Endothelial cell of umbilical vein (primary cell): ENCODE results near the gene KIF20A. TPM values are rescaled to one million over a fixed set of nuclear protein-coding genes. Genes with fewer than 3 reads are reported as not detected.

Experiments
- BruUV-seq: library from RNA; stranded (reverse); fragments of 400-500 nt; replicated peaks from 2 replicates; lab custom pipeline; 2021; lab: Mats Ljungman, UMichigan
- CTCF ChIA-PET: fragments of 300-600, 350-600 bp; sonication (Branson Sonifier 250); formaldehyde crosslinking; loops from one replicate; lab custom pipeline; 2021; ENCODE audit warnings: antibody characterized with exemption, inconsistent platforms; lab: Charles Lee
- POLR2A ChIA-PET: fragments of 300-600, 350-600 bp; sonication (Branson Sonifier 250); formaldehyde crosslinking; loops from one replicate; lab custom pipeline; 2021; ENCODE audit warnings: antibody characterized with exemption, inconsistent platforms; lab: Charles Lee
- DNase-seq: peaks from one replicate; pipeline ENCODE4 v3.0.0-alpha.2; 2011; ENCODE audit warnings: low read depth, low spot score
- FAIRE-seq: peaks from 2 replicates; lab custom pipeline; 2011; peaks lifted over from hg19 to GRCh38; lab: Jason Lieb, UNC
- H2AFZ ChIP-seq: 2 replicates; pipeline ENCODE4 v1.6.0; 2012; ENCODE audit warnings: low read depth, low read length, control low read depth, inconsistent platforms
- H3K27ac ChIP-seq: 2 replicates; pipeline ENCODE4 v1.5.1; 2011; ENCODE audit warnings: low read depth, mild to moderate bottlenecking, control low read depth, low read length, moderate library complexity; ENCODE audit not compliant: insufficient read depth
- H3K27me3 ChIP-seq, 2 experiments: 2 replicates each; pipeline versions ENCODE4 v1.6.0 to v1.6.1; 2011; ENCODE audit warnings: low read length in 2 of 2, mixed read lengths in 1 of 2; ENCODE audit not compliant: control insufficient read depth in 2 of 2, insufficient read depth in 2 of 2
- H3K36me3 ChIP-seq, 2 experiments: 2 replicates in 1 of 2; 3 replicates in 1 of 2; pipeline ENCODE4 v1.5.1; 2011; ENCODE audit warnings: low read length in 2 of 2, mild to moderate bottlenecking in 1 of 2, moderate library complexity in 1 of 2; ENCODE audit not compliant: control insufficient read depth in 2 of 2, insufficient read depth in 2 of 2; ENCODE audit errors: extremely low read depth in 1 of 2
- H3K4me1 ChIP-seq: 3 replicates; pipeline ENCODE4 v1.5.1; 2011; ENCODE audit warnings: mild to moderate bottlenecking, low read length; ENCODE audit not compliant: control insufficient read depth, insufficient read depth; ENCODE audit errors: extremely low read depth
- H3K4me2 ChIP-seq: 2 replicates; pipeline ENCODE4 v1.6.1; 2011; ENCODE audit warnings: low read length, control low read depth, mixed read lengths; ENCODE audit not compliant: insufficient read depth
- H3K4me3 ChIP-seq, 3 experiments: fragments of 200-600 bp in 1 of 3; sonication (generic), shearing (Covaris generic) in 1 of 3; replicated peaks in 1 of 3; 2 replicates each; pipeline ENCODE4 v1.5.1; 2011 to 2016; ENCODE audit warnings: control low read depth in 3 of 3, low read length in 3 of 3, mild to moderate bottlenecking in 2 of 3, inconsistent platforms in 1 of 3, low read depth in 1 of 3, moderate library complexity in 1 of 3; ENCODE audit not compliant: insufficient read depth in 1 of 3
- H3K79me2 ChIP-seq: 2 replicates; pipeline ENCODE4 v1.6.0; 2012; ENCODE audit warnings: low read length, inconsistent platforms; ENCODE audit not compliant: control insufficient read depth, insufficient read depth
- H3K9ac ChIP-seq: replicated peaks from 2 replicates; pipeline ENCODE3; 2011; ENCODE audit warnings: low read length, control low read depth; ENCODE audit not compliant: insufficient read depth; ENCODE audit errors: extremely low read depth
- H3K9me1 ChIP-seq: replicated peaks from 3 replicates; pipeline ENCODE4 v1.6.0; 2011; ENCODE audit warnings: mild to moderate bottlenecking, low read length; ENCODE audit not compliant: control insufficient read depth, insufficient read depth; ENCODE audit errors: extremely low read depth
- H3K9me3 ChIP-seq: replicated peaks from 2 replicates; pipeline ENCODE4 v1.5.1; 2012; ENCODE audit warnings: low read length, inconsistent platforms; ENCODE audit not compliant: control insufficient read depth, insufficient read depth
- H4K20me1 ChIP-seq: replicated peaks from 2 replicates; pipeline ENCODE3; 2011; ENCODE audit warnings: mild to moderate bottlenecking, low read length; ENCODE audit not compliant: control insufficient read depth, insufficient read depth; ENCODE audit errors: extremely low read depth
- CTCF ChIP-seq, 2 donors: IDR thresholded peaks; 1 replicate in 1 of 2; 2 replicates in 1 of 2; pipeline ENCODE4 v1.5.1; 2011; ENCODE audit warnings: low read length in 2 of 2, mild to moderate bottlenecking in 2 of 2, moderate library complexity in 2 of 2, control low read depth in 1 of 2, inconsistent platforms in 1 of 2, low read depth in 1 of 2; ENCODE audit not compliant: insufficient read depth in 1 of 2; ENCODE audit errors: extremely low read depth in 1 of 2
- EZH2 ChIP-seq: IDR thresholded peaks from 2 replicates; pipeline ENCODE4 v1.6.1; 2012; ENCODE audit warnings: borderline replicate concordance, low read depth, mild to moderate bottlenecking, moderate library complexity, low read length, inconsistent platforms; ENCODE audit not compliant: severe bottlenecking
- FOS ChIP-seq: IDR thresholded peaks from 2 replicates; pipeline ENCODE4 v1.6.1; 2011; ENCODE audit warnings: mild to moderate bottlenecking, low read length, moderate library complexity, borderline replicate concordance; ENCODE audit not compliant: insufficient read depth
- GATA2 ChIP-seq: IDR thresholded peaks from 2 replicates; pipeline ENCODE4 v1.7.0; 2011; ENCODE audit warnings: low read depth, mild to moderate bottlenecking, moderate library complexity, mixed read lengths, low read length; ENCODE audit not compliant: insufficient read length, insufficient read depth
- JUN ChIP-seq: IDR thresholded peaks from 2 replicates; pipeline ENCODE4 v1.6.1; 2011; ENCODE audit warnings: borderline replicate concordance, low read depth; ENCODE audit not compliant: insufficient read length, insufficient read depth
- MAX ChIP-seq: IDR thresholded peaks from 2 replicates; pipeline ENCODE4 v1.6.1; 2011; ENCODE audit not compliant: insufficient read depth, insufficient read length
- MYC ChIP-seq: IDR thresholded peaks from one replicate; pipeline ENCODE4 v1.6.1; 2011; ENCODE audit warnings: mild to moderate bottlenecking, low read depth, low read length
- POLR2A ChIP-seq: IDR thresholded peaks from 2 replicates; pipeline ENCODE4 v1.6.1; 2012; ENCODE audit warnings: low read depth, mild to moderate bottlenecking, control low read depth, low read length
- POLR2AphosphoS5 ChIP-seq: IDR thresholded peaks from 2 replicates; pipeline ENCODE4 v1.6.1; 2012; ENCODE audit warnings: low read depth, mild to moderate bottlenecking, control low read depth, low read length, moderate library complexity; ENCODE audit not compliant: insufficient read depth
- dilution Hi-C: fragments of 300-500 bp; cut with MboI; formaldehyde crosslinking; loops from one replicate; pipeline ENCODE4 v1.15.0; 2019; ENCODE audit warnings: low sequenced_read_pairs; ENCODE audit not compliant: extremely low pct_ligation_motif_present
- intact Hi-C: fragments of 100-400 bp; cut with micrococcal nuclease; formaldehyde crosslinking; loops from one replicate; pipeline ENCODE4 v1.10.0; 2022
- polyA plus RNA-seq, 4 experiments: library from polyadenylated mRNA; depleted of rRNA in 3 of 4; stranded (reverse) in 3 of 4; unstranded in 1 of 4; fragments of >200 nt; gene quantifications; 2 replicates each; pipeline versions ENCODE4 v1.2.1 to v1.2.3, GENCODE V29; 2011 to 2012; ENCODE audit warnings: missing spikeins in 1 of 4
- total RNA-seq: library from RNA; stranded (reverse); gene quantifications from 2 replicates; pipeline ENCODE4 v1.2.3, GENCODE V29; 2021

Gene KIF20A
- total and polyA plus RNA-seq, 2 donors (not counting 3 experiments of a cell fraction or from before 2014, with no cell fraction given), result 38.7 to 78.1 TPM

DNA sequence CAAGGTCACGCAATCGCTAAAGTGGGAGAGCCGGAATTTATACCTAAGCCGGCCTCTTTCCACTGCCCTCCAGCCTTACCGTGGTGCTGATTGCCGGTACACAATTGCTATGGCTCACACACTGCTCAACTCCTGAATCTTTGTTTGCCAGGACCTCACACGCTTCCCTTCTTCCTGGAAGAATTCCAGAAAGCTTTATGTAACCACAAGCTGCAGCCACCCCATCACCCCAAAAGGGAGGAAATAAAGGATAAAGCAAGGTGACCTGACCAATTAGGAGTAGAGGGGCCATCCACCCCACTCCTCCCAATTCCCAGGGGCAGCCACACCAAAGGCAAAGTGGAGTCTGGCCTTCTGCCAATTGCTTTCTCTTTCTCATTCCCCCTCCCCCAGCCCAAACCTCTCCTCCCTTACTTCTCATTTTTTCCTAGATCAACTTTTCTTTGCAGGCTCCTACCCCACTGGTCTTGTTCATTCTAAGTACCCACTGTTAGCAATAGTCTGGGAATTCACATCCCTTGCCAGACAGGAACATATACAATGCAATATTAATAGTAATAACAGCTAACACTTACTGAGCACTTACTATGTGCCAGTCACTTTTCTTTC, 52.2 kb downstream of the KIF20A start:
- H3K27ac ChIP-seq, result no peak overlapping the region
- H3K4me2 ChIP-seq, result no peak overlapping the region
- H4K20me1 ChIP-seq, result no peaks in the 10 kb centered on the region
- no peaks in the 10 kb centered on the region for H3K36me3 ChIP-seq
- POLR2A ChIA-PET, result interaction anchor here (0.6 kb wide), 1 partner anchor 25 kb away, joined by 5 read pairs; no protein-coding TSS in a partner anchor
- no peak overlapping the region for H2AFZ ChIP-seq
- dilution Hi-C loops, result no loop called here
- CTCF ChIA-PET, result interaction anchor here (0.9 to 2.5 kb wide), 7 partner anchors 8 to 122 kb away, joined by 3 to 10 read pairs (median 4); partner anchors contain the start of gene KDM3B
- no peak overlapping the region for H3K4me3 ChIP-seq
- no peaks in the 10 kb centered on the region for H3K9me1 ChIP-seq
- no peak for TF ChIP-seq MYC
- no peak for TF ChIP-seq CTCF (IDR thresholded peaks at IDR 0.05; ENCODE audit: extremely low read depth in 1 of 2, insufficient read depth in 1 of 2, low read depth in 1 of 2, low read length in 2 of 2)
- TF ChIP-seq GATA2, result no peak
- no peak for TF ChIP-seq POLR2A
- no peak for TF ChIP-seq FOS
- no peak for TF ChIP-seq EZH2
- TF ChIP-seq JUN, result no peak
- no peak for TF ChIP-seq MAX
- TF ChIP-seq POLR2AphosphoS5, result no peak
- no peak for FAIRE-seq
- no peak overlapping the region for H3K9ac ChIP-seq
- H3K9me3 ChIP-seq, result no peaks in the 10 kb centered on the region
- no TSS peak for BruUV-seq
- H3K79me2 ChIP-seq, result no peaks in the 10 kb centered on the region
- peak; percentile 44 for DNase-seq
- intact Hi-C loops, result no loop called here
- H3K4me1 ChIP-seq, result no peaks in the 10 kb centered on the region
- H3K27me3 ChIP-seq, result peaks cover 0 to 3% of the 10 kb centered on the region in 2 experiments
